SW 1271 (cell line): ENCODE results near the gene TIPIN.

ENCODE experiments used
- DNase-seq, 2 experiments: peaks; one replicate each; lab custom pipeline; 2025; lab: John Stamatoyannopoulos, UW

The TIPIN gene

GRCh38 chr15:66302489-66303278 is 53.8 kb downstream of the TIPIN start:
- no peak for DNase-seq

- DNase-seq, result no peak
Observed at GRCh38 chr15:66298803-66299251, 57.7 kb downstream of the TIPIN start.

- no peak for DNase-seq
Observed at GRCh38 chr15:66296186-66296585, 60.3 kb downstream of the TIPIN start.

- DNase-seq, result no peak
Observed at GRCh38 chr15:66294932-66295235, 61.6 kb downstream of the TIPIN start.

- peak; percentile 56 to 88 for DNase-seq
Observed at GRCh38 chr15:66294157-66294931, 62.1 kb downstream of the TIPIN start.

- DNase-seq, result peak; percentile 43 to 66
Observed at GRCh38 chr15:66293419-66294156, 62.9 kb downstream of the TIPIN start, which contains the start of gene DIS3L. Gene DIS3L, plus strand, starts transcription at chr15:66293568. Its CDS starts 29 bp downstream, at chr15:66293597.

- peak in 1 of 2 experiments; percentile 63 for DNase-seq
Observed at GRCh38 chr15:66292571-66293418, 63.7 kb downstream of the TIPIN start.

- no peak for DNase-seq
Observed at GRCh38 chr15:66291816-66292570, 64.5 kb downstream of the TIPIN start.

GRCh38 chr15:66290518-66290917 is 66.0 kb downstream of the TIPIN start:
- DNase-seq, result no peak

GRCh38 chr15:66290007-66290406 is 66.5 kb downstream of the TIPIN start:
- no peak for DNase-seq

- DNase-seq, result no peak
Observed at GRCh38 chr15:66288551-66289185, 67.8 kb downstream of the TIPIN start.

- no peak for DNase-seq
Observed at GRCh38 chr15:66288093-66288492, 68.4 kb downstream of the TIPIN start.

- DNase-seq, result peak; percentile 23 to 50
Observed at GRCh38 chr15:66287461-66288057, 68.9 kb downstream of the TIPIN start.
